AG09319 (cell line): ENCODE measurements around the gene LUC7L3.
"Not testable (repeated sequence)": the region's sequence is repeated elsewhere in the genome, so short reads cannot be mapped to it uniquely, and the experiment has no call there.

ENCODE experiments used
- DNase-seq: peaks from one replicate; pipeline ENCODE4 v3.0.0-alpha.2; 2010; ENCODE audit warnings: low read depth; ENCODE audit errors: extremely low read depth
- TF ChIP-seq, protein P1 (sequence below): IDR thresholded peaks from 2 replicates; pipeline ENCODE4 v1.5.1; 2011; ENCODE audit warnings: low read depth, mild to moderate bottlenecking, inconsistent platforms, low read length, moderate library complexity

The LUC7L3 gene

DNA sequence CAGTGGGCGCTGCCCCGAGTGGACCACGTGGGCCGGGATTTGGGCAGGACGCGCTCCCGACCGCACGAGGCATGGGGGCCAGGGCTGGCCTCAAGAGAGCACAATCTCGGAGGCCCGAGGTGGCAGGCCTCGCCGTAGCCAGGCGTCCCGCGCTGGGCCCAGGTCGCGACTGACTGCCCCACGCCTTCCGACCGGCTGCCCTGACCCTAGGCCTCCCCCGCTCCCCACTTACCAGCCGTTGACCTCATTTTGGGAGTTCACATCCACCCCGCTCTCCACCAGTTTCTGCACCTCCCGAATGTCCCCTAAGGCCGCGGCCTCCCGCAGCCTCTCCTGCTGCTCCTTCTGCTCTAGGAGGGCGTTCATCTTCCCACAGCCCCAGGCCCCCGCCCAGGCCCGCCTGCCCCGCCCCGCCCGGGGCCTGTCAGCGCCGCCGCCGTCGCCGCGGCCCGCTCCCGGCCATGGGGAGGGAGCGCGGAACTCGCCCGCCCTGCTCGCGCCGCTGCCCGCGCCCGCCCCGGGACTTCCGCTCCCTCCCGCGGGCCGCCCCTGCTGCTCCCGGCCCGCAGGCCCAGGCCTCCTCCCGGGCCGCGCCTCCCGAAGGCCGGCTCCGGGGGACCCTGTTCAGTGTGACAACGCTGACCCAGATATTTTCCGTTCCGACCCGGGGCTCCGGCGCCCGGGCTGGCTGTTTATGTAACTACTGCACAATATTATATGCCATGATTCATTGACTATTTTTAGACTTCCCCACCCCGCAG lies 11.9 kb upstream of the LUC7L3 start, which contains the start of gene ANKRD40:
Gene ANKRD40, minus strand, starts transcription at position 626 of the 761 bp plus-strand sequence. Its CDS starts 260 bp downstream, at position 366.
- peak; percentile 87 for DNase-seq
- TF ChIP-seq, protein P1, sequence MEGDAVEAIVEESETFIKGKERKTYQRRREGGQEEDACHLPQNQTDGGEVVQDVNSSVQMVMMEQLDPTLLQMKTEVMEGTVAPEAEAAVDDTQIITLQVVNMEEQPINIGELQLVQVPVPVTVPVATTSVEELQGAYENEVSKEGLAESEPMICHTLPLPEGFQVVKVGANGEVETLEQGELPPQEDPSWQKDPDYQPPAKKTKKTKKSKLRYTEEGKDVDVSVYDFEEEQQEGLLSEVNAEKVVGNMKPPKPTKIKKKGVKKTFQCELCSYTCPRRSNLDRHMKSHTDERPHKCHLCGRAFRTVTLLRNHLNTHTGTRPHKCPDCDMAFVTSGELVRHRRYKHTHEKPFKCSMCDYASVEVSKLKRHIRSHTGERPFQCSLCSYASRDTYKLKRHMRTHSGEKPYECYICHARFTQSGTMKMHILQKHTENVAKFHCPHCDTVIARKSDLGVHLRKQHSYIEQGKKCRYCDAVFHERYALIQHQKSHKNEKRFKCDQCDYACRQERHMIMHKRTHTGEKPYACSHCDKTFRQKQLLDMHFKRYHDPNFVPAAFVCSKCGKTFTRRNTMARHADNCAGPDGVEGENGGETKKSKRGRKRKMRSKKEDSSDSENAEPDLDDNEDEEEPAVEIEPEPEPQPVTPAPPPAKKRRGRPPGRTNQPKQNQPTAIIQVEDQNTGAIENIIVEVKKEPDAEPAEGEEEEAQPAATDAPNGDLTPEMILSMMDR: no peak

DNA sequence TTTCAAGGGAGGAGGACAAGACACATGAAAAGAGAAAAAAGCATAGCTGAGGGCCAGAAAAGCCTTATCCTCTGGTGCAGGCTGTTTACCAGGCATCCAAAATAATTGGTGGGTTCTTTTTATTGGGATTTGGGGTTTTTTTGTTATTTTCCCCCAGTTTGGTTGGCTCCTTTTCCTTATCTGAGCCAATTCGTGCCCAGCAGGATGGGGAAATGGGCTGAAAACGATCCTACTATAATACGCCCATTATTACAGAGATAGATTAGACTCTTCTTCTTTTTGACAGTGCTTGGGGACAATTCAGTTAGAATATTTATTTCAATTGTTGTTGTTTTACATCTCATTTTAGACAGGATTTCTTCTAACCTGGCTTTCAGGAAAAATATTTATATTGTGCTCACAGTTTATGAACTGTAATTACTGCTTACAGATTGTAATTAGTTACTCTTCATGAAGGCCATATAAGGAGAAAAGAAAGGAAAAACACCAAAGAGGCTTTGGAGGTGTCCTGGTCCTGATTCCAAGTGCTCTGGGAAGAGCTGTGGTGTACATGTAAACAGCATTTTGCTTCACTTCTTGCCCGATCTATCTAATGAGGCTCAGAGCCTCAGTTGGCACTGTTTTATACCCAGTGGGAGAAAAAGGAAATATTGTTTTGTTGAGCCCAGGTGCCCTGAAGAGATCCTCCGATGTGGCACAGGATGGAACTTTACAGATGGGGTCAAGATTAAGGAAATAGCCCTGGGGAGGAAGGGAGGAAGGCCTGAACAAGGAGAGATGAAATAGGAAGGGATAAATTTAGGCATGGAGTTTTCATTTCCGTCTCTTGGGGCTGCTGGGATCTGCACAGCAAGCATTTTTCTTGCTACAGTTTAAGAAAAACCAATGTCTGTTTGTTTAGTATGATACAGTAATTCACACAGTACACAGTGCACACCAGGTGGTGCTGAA lies 11.1 kb upstream of the LUC7L3 start:
- DNase-seq: no peak
- TF ChIP-seq, protein P1: no peak

DNA sequence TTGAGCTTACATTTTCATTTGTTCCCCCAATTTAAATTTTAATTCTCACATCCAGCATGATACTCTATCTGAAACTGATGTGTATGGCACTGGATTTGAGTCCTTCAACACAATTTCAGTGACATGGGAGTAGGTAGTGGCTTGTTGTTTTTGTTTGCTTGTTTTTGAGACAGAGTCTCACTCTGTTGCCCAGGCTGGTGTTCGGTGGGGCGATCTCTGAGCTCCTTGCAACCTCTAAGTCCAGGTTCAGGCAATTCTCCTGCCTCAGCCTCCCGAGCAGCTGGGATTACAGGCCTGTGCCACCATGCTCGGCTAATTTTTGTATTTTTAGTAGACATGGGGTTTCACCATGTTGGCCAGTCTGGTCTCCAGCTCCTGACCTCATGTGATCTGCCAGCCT lies 10.3 kb upstream of the LUC7L3 start:
- not testable (repeated sequence) for DNase-seq

DNA sequence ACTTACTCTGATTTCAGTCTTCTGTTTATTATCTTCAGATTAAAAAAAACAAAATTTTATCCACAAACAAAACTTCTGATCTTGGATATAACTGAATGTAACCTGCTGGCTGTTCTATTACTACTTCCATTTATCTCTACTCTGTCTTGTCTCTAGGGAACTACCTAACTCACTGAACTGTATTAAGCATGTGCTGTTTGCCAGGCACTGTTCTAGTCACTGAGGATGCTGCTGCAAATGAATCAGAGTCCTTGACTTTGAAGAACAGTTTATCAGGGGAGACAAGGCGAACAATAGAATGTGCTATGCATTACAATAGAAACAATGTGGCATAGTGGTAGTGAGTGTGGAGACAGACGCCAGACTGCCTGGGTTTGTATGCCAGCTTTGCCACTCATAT lies 9.4 kb upstream of the LUC7L3 start:
- TF ChIP-seq, protein P1: no peak
- DNase-seq: no peak

DNA sequence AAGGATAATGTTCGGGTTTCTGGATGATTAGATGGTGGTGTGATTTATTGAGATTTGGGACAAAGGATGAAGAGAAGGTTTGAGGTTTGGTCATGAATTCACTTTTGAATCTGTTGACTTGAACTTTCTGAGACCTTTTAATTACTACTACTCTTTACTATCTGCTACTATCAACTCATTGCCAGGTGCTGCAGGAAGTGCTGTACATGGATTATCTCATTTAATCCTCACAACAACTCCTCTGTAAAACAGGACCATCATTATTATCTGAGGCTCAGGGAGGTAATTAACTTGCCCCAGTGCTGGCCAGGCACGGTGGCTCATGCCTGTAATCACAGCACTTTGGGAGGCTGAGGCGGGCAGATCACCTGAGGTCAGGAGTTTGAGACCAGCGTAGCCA lies 8.8 kb upstream of the LUC7L3 start:
- TF ChIP-seq, protein P1: no peak
- DNase-seq: no peak

DNA sequence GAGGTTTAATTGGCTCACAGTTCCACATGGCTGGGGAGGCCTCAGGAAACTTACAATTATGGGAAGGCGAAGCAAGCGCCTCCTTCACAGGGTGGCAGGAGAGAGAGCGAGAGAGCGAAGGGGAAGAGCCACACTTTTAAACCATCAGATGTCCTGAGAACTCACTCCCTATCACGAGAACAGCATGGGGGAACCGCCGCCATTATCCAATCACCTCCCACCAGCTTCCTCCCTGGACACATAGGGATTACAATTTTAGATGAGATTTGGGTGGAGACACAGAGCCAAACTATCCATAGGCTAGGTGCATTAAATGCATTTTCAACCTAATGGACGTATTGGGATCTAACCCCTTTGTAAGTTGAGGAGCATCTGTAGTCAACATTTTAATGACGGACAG lies 6.8 kb upstream of the LUC7L3 start:
- TF ChIP-seq, protein P1: no peak

DNA sequence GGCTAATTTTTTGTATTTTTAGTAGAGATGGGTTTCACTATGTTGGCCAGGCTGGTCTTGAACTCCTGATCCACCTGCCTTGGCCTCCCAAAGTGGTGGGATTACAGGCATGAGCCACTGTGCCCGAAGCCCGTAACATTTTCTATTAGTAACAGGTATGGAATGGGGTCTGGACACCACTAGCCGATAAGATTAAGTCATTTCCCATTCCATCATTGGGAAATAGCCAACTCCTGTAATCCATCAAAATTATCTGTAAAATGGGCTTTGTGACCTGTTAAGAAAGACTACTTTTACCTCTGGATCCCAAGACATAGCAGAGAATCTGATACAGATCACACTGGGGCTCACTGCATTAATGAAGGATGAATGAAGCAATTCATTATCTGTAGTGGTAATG lies 3.9 kb upstream of the LUC7L3 start:
- TF ChIP-seq, protein P1: no peak
- DNase-seq: no peak

More for the DNA sequence above, 6.8 kb upstream of the LUC7L3 start:
- no peak for DNase-seq
